ENCODE measurements around the gene ALDH2.
"Not testable (repeated sequence)": the region's sequence is repeated elsewhere in the genome, so short reads cannot be mapped to it uniquely, and the experiment has no call there.

The ALDH2 gene

GRCh38 chr12:111828338-111828979 is 61.7 kb downstream of the ALDH2 start:
- DNase-seq (ENCODE audit: low read depth): no peak
- no peak overlapping the region for H3K4me3 ChIP-seq (ENCODE audit: low read length)
- TF ChIP-seq CTCF (conservative IDR thresholded peaks at IDR 0.05; ENCODE audit: low read length): no peak

GRCh38 chr12:111829635-111830034 is 62.9 kb downstream of the ALDH2 start:
- H3K4me3 ChIP-seq (ENCODE audit: low read length): not testable (repeated sequence)

GRCh38 chr12:111834740-111835386 is 68.1 kb downstream of the ALDH2 start:
- not testable (repeated sequence) for DNase-seq (ENCODE audit: low read depth); H3K4me3 ChIP-seq (ENCODE audit: low read length)

More at GRCh38 chr12:111829635-111830034, 62.9 kb downstream of the ALDH2 start:
- DNase-seq (ENCODE audit: low read depth): not testable (repeated sequence)

GRCh38 chr12:111835531-111836181 is 68.9 kb downstream of the ALDH2 start:
- DNase-seq (ENCODE audit: low read depth); H3K4me3 ChIP-seq (ENCODE audit: low read length): not testable (repeated sequence)

GRCh38 chr12:111838353-111838752 is 71.6 kb downstream of the ALDH2 start:
- no peak for TF ChIP-seq CTCF (conservative IDR thresholded peaks at IDR 0.05; ENCODE audit: low read length)
- H3K4me3 ChIP-seq (ENCODE audit: low read length): no peak overlapping the region
- no peak for DNase-seq (ENCODE audit: low read depth)

GRCh38 chr12:111840807-111841206 is 74.1 kb downstream of the ALDH2 start:
- no peak for TF ChIP-seq CTCF (conservative IDR thresholded peaks at IDR 0.05; ENCODE audit: low read length)
- DNase-seq (ENCODE audit: low read depth): no peak
- H3K4me3 ChIP-seq (ENCODE audit: low read length): peak overlapping the region; percentile 72

- H3K4me3 ChIP-seq (ENCODE audit: low read length): peak overlapping the region; percentile 72
- no peak for DNase-seq (ENCODE audit: low read depth)
- TF ChIP-seq CTCF (conservative IDR thresholded peaks at IDR 0.05; ENCODE audit: low read length): no peak
These were observed 74.6 kb downstream of the ALDH2 start for GRCh38 chr12:111841236-111841749.

- peak; percentile 93 for DNase-seq (ENCODE audit: low read depth)
- no peak for TF ChIP-seq CTCF (conservative IDR thresholded peaks at IDR 0.05; ENCODE audit: low read length)
- H3K4me3 ChIP-seq (ENCODE audit: low read length): peak within 1 kb of the TSS; percentile 72
These were observed 75.2 kb downstream of the ALDH2 start, which contains the start of gene MAPKAPK5 for GRCh38 chr12:111841750-111842555. Gene MAPKAPK5, plus strand, starts transcription at chr12:111842228. Its CDS starts 506 bp downstream, at chr12:111842734.
